ENCODE measurements around the gene PELI3.

GRCh38 chr11:66476841-66477251 is 10.1 kb downstream of the PELI3 start:
- TF ChIP-seq POLR2AphosphoS5 (IDR thresholded peaks at IDR 0.05; ENCODE audit: low read depth) = no peak
- TF ChIP-seq, protein P1, sequence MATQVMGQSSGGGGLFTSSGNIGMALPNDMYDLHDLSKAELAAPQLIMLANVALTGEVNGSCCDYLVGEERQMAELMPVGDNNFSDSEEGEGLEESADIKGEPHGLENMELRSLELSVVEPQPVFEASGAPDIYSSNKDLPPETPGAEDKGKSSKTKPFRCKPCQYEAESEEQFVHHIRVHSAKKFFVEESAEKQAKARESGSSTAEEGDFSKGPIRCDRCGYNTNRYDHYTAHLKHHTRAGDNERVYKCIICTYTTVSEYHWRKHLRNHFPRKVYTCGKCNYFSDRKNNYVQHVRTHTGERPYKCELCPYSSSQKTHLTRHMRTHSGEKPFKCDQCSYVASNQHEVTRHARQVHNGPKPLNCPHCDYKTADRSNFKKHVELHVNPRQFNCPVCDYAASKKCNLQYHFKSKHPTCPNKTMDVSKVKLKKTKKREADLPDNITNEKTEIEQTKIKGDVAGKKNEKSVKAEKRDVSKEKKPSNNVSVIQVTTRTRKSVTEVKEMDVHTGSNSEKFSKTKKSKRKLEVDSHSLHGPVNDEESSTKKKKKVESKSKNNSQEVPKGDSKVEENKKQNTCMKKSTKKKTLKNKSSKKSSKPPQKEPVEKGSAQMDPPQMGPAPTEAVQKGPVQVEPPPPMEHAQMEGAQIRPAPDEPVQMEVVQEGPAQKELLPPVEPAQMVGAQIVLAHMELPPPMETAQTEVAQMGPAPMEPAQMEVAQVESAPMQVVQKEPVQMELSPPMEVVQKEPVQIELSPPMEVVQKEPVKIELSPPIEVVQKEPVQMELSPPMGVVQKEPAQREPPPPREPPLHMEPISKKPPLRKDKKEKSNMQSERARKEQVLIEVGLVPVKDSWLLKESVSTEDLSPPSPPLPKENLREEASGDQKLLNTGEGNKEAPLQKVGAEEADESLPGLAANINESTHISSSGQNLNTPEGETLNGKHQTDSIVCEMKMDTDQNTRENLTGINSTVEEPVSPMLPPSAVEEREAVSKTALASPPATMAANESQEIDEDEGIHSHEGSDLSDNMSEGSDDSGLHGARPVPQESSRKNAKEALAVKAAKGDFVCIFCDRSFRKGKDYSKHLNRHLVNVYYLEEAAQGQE (IDR thresholded peaks at IDR 0.05; ENCODE audit: insufficient replicate concordance, low read depth) = no peak
- no peak for TF ChIP-seq CTCF (IDR thresholded peaks at IDR 0.05; ENCODE audit: insufficient read depth, low read length)

Measured in HL-60 (cell line).